Prostate gland (tissue), 2 donors: ENCODE data around the gene ALAD. TPM values are rescaled to one million over a fixed set of nuclear protein-coding genes. Genes with fewer than 3 reads are reported as not detected.

Experiments
- DNase-seq: peaks from one replicate; pipeline ENCODE4 v3.0.0-alpha.2; 2019; ENCODE audit warnings: low spot score
- H3K27ac ChIP-seq, 2 donors: fragments of 200-600 bp; sonication (generic); 2 replicates each; pipeline ENCODE4 v1.5.1; 2017 to 2019
- H3K27me3 ChIP-seq: fragments of 200-600 bp; sonication (generic); replicated peaks from 2 replicates; pipeline ENCODE4 v1.5.1; 2019; ENCODE audit not compliant: insufficient read depth
- H3K36me3 ChIP-seq, 2 donors: fragments of 200-600 bp; sonication (generic); 1 replicate in 1 of 2; 2 replicates in 1 of 2; pipeline versions ENCODE4 v1.5.1 to v1.8.1; 2017 to 2019
- H3K4me1 ChIP-seq: fragments of 200-600 bp; sonication (generic); replicated peaks from 2 replicates; pipeline ENCODE4 v1.5.1; 2019
- H3K4me3 ChIP-seq, 2 donors: fragments of 200-600 bp; sonication (generic); 2 replicates each; pipeline ENCODE4 v1.5.1; 2017 to 2019
- H3K9me3 ChIP-seq: fragments of 200-600 bp; sonication (generic); 2 replicates; pipeline ENCODE4 v1.5.1; 2017
- CTCF ChIP-seq, 4 experiments: fragments of 200-600 bp in 2 of 4; fragments of 450-650 bp in 2 of 4; sonication (generic) in 2 of 4; IDR thresholded peaks; 1 replicate in 3 of 4; 2 replicates in 1 of 4; pipeline ENCODE4 v1.5.1; 2016 to 2019; ENCODE audit warnings: antibody characterized with exemption in 4 of 4, mild to moderate bottlenecking in 2 of 4, moderate library complexity in 2 of 4
- POLR2A ChIP-seq: fragments of 450-650 bp; IDR thresholded peaks from one replicate; pipeline ENCODE4 v1.6.1; 2016; ENCODE audit warnings: antibody characterized with exemption, mild to moderate bottlenecking
- POLR2AphosphoS5 ChIP-seq: sonication (generic); formaldehyde crosslinking; IDR thresholded peaks from one replicate; pipeline ENCODE4 v1.6.1; 2017; ENCODE audit warnings: antibody characterized with exemption
- WGBS: methylation state at CpG from one replicate; pipeline ENCODE4 v1.1.5; 2018; 5-methylcytosine and 5-hydroxymethylcytosine counted together
- intact Hi-C: fragments of 100-400 bp; cut with DNase I; formaldehyde crosslinking; loops from one replicate; pipeline ENCODE4 v1.14.2; 2022
- total RNA-seq, 2 donors: library from RNA; depleted of rRNA; stranded (reverse); fragments of >200 nt; gene quantifications; one replicate each; pipeline ENCODE4 v1.1.0, GENCODE V29; 2016

ALAD gene
- total RNA-seq, 2 donors from 2014 or later = 59.8 to 103 TPM

GRCh38 chr9:113372059-113372458, 29.0 kb downstream of the ALAD start:
- TF ChIP-seq CTCF (IDR thresholded peaks at IDR 0.05) (no peak), POLR2AphosphoS5 (no peak), POLR2A (no peak)

GRCh38 chr9:113370806-113371325, 30.2 kb downstream of the ALAD start:
- H3K36me3 ChIP-seq = peaks cover 0 to 8% of the 10 kb centered on the region in 2 donors
- WGBS = 67% methylated on average over 8 of the region's 8 CpGs
- H3K27me3 ChIP-seq = no peaks in the 10 kb centered on the region
- H3K27ac ChIP-seq = no peak overlapping the region
- DNase-seq = no peak
- TF ChIP-seq CTCF (IDR thresholded peaks at IDR 0.05) (no peak), POLR2AphosphoS5 (no peak), POLR2A (no peak)
- H3K4me1 ChIP-seq = no peaks in the 10 kb centered on the region
- H3K9me3 ChIP-seq = no peaks in the 10 kb centered on the region
- intact Hi-C loops = no loop called here
- no peak overlapping the region for H3K4me3 ChIP-seq

More at GRCh38 chr9:113372059-113372458, 29.0 kb downstream of the ALAD start:
- Histone ChIP-seq H3K4me1 (no peaks in the 10 kb centered on the region), H3K27me3 (no peaks in the 10 kb centered on the region), H3K4me3 (no peak overlapping the region), H3K36me3 (peaks cover 0 to 8% of the 10 kb centered on the region in 2 donors), H3K27ac (no peak overlapping the region), H3K9me3 (no peaks in the 10 kb centered on the region)
- intact Hi-C loops = no loop called here
- 67% methylated on average over 5 of the region's 5 CpGs for WGBS
- DNase-seq = no peak

- WGBS = 83% methylated on average over 11 of the region's 11 CpGs
- intact Hi-C loops = no loop called here
- no peak overlapping the region for H3K4me3 ChIP-seq
These were observed 31.3 kb downstream of the ALAD start for GRCh38 chr9:113369855-113370140.

GRCh38 chr9:113368982-113369854, 31.9 kb downstream of the ALAD start:
- no peaks in the 10 kb centered on the region for H3K4me1 ChIP-seq
- TF ChIP-seq POLR2A = no peak
- no peak for TF ChIP-seq CTCF (IDR thresholded peaks at IDR 0.05)
- no peak for TF ChIP-seq POLR2AphosphoS5
- intact Hi-C loops = no loop called here
- 84% methylated on average over 13 of the region's 13 CpGs for WGBS
- no peaks in the 10 kb centered on the region for H3K27me3 ChIP-seq
- no peaks in the 10 kb centered on the region for H3K9me3 ChIP-seq
- no peak overlapping the region for H3K4me3 ChIP-seq
- peaks cover 0 to 8% of the 10 kb centered on the region in 2 donors for H3K36me3 ChIP-seq
- H3K27ac ChIP-seq = no peak overlapping the region
- no peak for DNase-seq

More at GRCh38 chr9:113369855-113370140, 31.3 kb downstream of the ALAD start:
- peaks cover 0 to 8% of the 10 kb centered on the region in 2 donors for H3K36me3 ChIP-seq
- DNase-seq = no peak
- no peak overlapping the region for H3K27ac ChIP-seq
- no peaks in the 10 kb centered on the region for H3K4me1 ChIP-seq
- no peaks in the 10 kb centered on the region for H3K27me3 ChIP-seq
- no peaks in the 10 kb centered on the region for H3K9me3 ChIP-seq
- TF ChIP-seq POLR2A (no peak), POLR2AphosphoS5 (no peak), CTCF (IDR thresholded peaks at IDR 0.05) (no peak)
